ENCODE data around the gene CDK19. TPM values are rescaled to one million over a fixed set of nuclear protein-coding genes. Genes with fewer than 3 reads are reported as not detected.

Gene CDK19
- total and polyA plus RNA-seq, 2 of the 13 experiments (the other 11 are each of a cell fraction or from before 2014, with no cell fraction given): 13.4 to 27.0 TPM

DNA sequence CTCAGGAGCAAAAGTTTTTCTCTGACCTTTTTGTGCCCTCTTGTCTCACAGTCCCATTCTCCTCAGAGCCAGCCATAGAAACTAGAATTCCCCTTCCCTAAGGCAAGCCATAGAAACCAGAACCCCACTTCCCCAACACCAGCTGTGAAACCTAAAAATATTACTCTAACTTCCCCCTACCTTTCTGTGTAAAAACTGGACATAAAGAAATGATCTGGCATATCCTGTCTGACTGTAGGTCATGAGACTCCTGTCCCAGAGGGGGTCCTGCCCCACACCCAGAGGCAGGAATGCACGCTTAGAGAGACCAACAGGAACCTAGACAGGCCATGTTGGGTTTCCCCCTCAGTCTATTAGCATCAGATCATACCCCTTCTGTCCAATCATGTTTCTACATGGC, 198.2 kb downstream of the CDK19 start:
- Histone ChIP-seq H3K4me3 (replicated peaks in 1 of 3; ENCODE audit: insufficient read depth in 1 of 3, low read depth in 2 of 3, low read length in 3 of 3) (no peak overlapping the region), H3K9ac (ENCODE audit: insufficient read depth, low read depth, low read length) (no peak overlapping the region), H3K27ac (ENCODE audit: extremely low read length, insufficient read depth, low read length) (no peak overlapping the region), H3K4me1 (ENCODE audit: insufficient read depth, low read length) (peaks cover 23% of the 10 kb centered on the region), H3K4me2 (ENCODE audit: low read depth, low read length) (no peak overlapping the region), H3K27me3 (ENCODE audit: control insufficient read depth in 1 of 2, insufficient read depth in 2 of 2, low read length in 2 of 2) (no peaks in the 10 kb centered on the region), H4K20me1 (ENCODE audit: insufficient read depth, low read length) (no peaks in the 10 kb centered on the region), H2AFZ (ENCODE audit: low read length) (no peak overlapping the region), H3K36me3 (replicated peaks in 1 of 2; ENCODE audit: control insufficient read depth in 1 of 2, insufficient read depth in 2 of 2, low read length in 2 of 2) (peaks cover 8 to 71% of the 10 kb centered on the region in 2 experiments), H3K79me2 (ENCODE audit: insufficient read depth, low read length) (no peaks in the 10 kb centered on the region), H3K9me3 (ENCODE audit: low read length) (no peaks in the 10 kb centered on the region)
- FAIRE-seq (no peak), DNase-seq (ENCODE audit: low spot score) (no peak), ATAC-seq (no peak)
- intact Hi-C loops (cut with micrococcal nuclease; ENCODE audit: unreplicated experiment): no loop called here
- no TSS peak for BruUV-seq (replicated peaks)
- POLR2A ChIA-PET: no interaction called here
- CTCF ChIA-PET (ENCODE audit: low intra/inter-chr PET ratio, low total read pairs): no interaction called here
- WGBS (ENCODE audit: low lambda C conversion rate): 92% methylated on average over 1 of the region's 1 CpG
- in situ Hi-C loops (cut with HindIII; ENCODE audit: extremely low pct_ligation_motif_present, low pct_unique_long_range_greater_than_20kb): no loop called here
- TF ChIP-seq NFIC (IDR thresholded peaks at IDR 0.05; ENCODE audit: low read length) (no peak), PCBP2 (optimal IDR thresholded peaks at IDR 0.05; ENCODE audit: low read depth, low read length, poor library complexity, severe bottlenecking) (no peak), POLR2G (IDR thresholded peaks at IDR 0.05; ENCODE audit: low read depth, low read length) (no peak), ZNF562 (CRISPR knock-in tag; IDR thresholded peaks at IDR 0.05; ENCODE audit: borderline replicate concordance) (no peak), KDM5B (CRISPR knock-in tag; IDR thresholded peaks at IDR 0.05; ENCODE audit: borderline replicate concordance) (no peak), ZC3H13 (CRISPR knock-in tag; IDR thresholded peaks at IDR 0.05) (no peak), FOXM1 (CRISPR knock-in tag; IDR thresholded peaks at IDR 0.05) (no peak), ARNTL (CRISPR knock-in tag; IDR thresholded peaks at IDR 0.05) (no peak), ZBTB42 (CRISPR knock-in tag; IDR thresholded peaks at IDR 0.05) (no peak), ZNF841 (CRISPR knock-in tag; IDR thresholded peaks at IDR 0.05; ENCODE audit: borderline replicate concordance) (no peak), DNMT3B (CRISPR knock-in tag; conservative IDR thresholded peaks at IDR 0.05) (no peak), ZNF839 (CRISPR knock-in tag; IDR thresholded peaks at IDR 0.05; ENCODE audit: borderline replicate concordance) (no peak)
- TF ChIP-seq, protein P1, sequence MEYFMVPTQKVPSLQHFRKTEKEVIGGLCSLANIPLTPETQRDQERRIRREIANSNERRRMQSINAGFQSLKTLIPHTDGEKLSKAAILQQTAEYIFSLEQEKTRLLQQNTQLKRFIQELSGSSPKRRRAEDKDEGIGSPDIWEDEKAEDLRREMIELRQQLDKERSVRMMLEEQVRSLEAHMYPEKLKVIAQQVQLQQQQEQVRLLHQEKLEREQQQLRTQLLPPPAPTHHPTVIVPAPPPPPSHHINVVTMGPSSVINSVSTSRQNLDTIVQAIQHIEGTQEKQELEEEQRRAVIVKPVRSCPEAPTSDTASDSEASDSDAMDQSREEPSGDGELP (IDR thresholded peaks at IDR 0.05; ENCODE audit: borderline replicate concordance, low read depth): no peak
- TF ChIP-seq, protein P2, sequence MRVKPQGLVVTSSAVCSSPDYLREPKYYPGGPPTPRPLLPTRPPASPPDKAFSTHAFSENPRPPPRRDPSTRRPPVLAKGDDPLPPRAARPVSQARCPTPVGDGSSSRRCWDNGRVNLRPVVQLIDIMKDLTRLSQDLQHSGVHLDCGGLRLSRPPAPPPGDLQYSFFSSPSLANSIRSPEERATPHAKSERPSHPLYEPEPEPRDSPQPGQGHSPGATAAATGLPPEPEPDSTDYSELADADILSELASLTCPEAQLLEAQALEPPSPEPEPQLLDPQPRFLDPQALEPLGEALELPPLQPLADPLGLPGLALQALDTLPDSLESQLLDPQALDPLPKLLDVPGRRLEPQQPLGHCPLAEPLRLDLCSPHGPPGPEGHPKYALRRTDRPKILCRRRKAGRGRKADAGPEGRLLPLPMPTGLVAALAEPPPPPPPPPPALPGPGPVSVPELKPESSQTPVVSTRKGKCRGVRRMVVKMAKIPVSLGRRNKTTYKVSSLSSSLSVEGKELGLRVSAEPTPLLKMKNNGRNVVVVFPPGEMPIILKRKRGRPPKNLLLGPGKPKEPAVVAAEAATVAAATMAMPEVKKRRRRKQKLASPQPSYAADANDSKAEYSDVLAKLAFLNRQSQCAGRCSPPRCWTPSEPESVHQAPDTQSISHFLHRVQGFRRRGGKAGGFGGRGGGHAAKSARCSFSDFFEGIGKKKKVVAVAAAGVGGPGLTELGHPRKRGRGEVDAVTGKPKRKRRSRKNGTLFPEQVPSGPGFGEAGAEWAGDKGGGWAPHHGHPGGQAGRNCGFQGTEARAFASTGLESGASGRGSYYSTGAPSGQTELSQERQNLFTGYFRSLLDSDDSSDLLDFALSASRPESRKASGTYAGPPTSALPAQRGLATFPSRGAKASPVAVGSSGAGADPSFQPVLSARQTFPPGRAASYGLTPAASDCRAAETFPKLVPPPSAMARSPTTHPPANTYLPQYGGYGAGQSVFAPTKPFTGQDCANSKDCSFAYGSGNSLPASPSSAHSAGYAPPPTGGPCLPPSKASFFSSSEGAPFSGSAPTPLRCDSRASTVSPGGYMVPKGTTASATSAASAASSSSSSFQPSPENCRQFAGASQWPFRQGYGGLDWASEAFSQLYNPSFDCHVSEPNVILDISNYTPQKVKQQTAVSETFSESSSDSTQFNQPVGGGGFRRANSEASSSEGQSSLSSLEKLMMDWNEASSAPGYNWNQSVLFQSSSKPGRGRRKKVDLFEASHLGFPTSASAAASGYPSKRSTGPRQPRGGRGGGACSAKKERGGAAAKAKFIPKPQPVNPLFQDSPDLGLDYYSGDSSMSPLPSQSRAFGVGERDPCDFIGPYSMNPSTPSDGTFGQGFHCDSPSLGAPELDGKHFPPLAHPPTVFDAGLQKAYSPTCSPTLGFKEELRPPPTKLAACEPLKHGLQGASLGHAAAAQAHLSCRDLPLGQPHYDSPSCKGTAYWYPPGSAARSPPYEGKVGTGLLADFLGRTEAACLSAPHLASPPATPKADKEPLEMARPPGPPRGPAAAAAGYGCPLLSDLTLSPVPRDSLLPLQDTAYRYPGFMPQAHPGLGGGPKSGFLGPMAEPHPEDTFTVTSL (CRISPR knock-in tag; IDR thresholded peaks at IDR 0.05; ENCODE audit: borderline replicate concordance): no peak
- TF ChIP-seq, protein P3, sequence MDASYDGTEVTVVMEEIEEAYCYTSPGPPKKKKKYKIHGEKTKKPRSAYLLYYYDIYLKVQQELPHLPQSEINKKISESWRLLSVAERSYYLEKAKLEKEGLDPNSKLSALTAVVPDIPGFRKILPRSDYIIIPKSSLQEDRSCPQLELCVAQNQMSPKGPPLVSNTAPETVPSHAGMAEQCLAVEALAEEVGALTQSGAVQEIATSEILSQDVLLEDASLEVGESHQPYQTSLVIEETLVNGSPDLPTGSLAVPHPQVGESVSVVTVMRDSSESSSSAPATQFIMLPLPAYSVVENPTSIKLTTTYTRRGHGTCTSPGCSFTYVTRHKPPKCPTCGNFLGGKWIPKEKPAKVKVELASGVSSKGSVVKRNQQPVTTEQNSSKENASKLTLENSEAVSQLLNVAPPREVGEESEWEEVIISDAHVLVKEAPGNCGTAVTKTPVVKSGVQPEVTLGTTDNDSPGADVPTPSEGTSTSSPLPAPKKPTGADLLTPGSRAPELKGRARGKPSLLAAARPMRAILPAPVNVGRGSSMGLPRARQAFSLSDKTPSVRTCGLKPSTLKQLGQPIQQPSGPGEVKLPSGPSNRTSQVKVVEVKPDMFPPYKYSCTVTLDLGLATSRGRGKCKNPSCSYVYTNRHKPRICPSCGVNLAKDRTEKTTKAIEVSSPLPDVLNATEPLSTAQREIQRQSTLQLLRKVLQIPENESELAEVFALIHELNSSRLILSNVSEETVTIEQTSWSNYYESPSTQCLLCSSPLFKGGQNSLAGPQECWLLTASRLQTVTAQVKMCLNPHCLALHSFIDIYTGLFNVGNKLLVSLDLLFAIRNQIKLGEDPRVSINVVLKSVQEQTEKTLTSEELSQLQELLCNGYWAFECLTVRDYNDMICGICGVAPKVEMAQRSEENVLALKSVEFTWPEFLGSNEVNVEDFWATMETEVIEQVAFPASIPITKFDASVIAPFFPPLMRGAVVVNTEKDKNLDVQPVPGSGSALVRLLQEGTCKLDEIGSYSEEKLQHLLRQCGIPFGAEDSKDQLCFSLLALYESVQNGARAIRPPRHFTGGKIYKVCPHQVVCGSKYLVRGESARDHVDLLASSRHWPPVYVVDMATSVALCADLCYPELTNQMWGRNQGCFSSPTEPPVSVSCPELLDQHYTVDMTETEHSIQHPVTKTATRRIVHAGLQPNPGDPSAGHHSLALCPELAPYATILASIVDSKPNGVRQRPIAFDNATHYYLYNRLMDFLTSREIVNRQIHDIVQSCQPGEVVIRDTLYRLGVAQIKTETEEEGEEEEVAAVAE (CRISPR knock-in tag; IDR thresholded peaks at IDR 0.05; ENCODE audit: borderline replicate concordance): no peak

Data from HepG2 (cell line).